H1 (cell line): ENCODE data around the gene MCUB. TPM values are rescaled to one million over a fixed set of nuclear protein-coding genes. Genes with fewer than 3 reads are reported as not detected.

Experiments
- CTCF ChIA-PET: fragments of 300-600 bp; sonication (Branson Sonifier 250); formaldehyde crosslinking; loops from one replicate; lab custom pipeline; 2021; ENCODE audit not compliant: partially characterized antibody; lab: Charles Lee
- POLR2A ChIA-PET: fragments of 300-600 bp; sonication (Branson Sonifier 250); formaldehyde crosslinking; loops from one replicate; lab custom pipeline; 2021; ENCODE audit warnings: inconsistent platforms; ENCODE audit not compliant: partially characterized antibody; lab: Charles Lee
- DNase-seq, 2 experiments: peaks; one replicate each; pipeline versions ENCODE4 v3.0.0 to v3.0.0-alpha.2; 2010 to 2022; ENCODE audit warnings: low spot score in 2 of 2, low read depth in 1 of 2, mixed read lengths in 1 of 2
- FAIRE-seq: peaks from 2 replicates; lab custom pipeline; 2011; peaks lifted over from hg19 to GRCh38; lab: Jason Lieb, UNC
- H2AFZ ChIP-seq: 2 replicates; pipeline ENCODE4 v1.8.1; 2012; ENCODE audit warnings: low read length, inconsistent platforms
- H2AK5ac ChIP-seq: 2 replicates; pipeline ENCODE4 v1.6.1; 2013; ENCODE audit warnings: low read depth, low read length
- H2BK120ac ChIP-seq: replicated peaks from 2 replicates; pipeline ENCODE3; 2013; ENCODE audit warnings: low read depth, low read length, inconsistent platforms
- H2BK12ac ChIP-seq: 2 replicates; pipeline ENCODE4 v1.6.1; 2013; ENCODE audit warnings: low read depth, low read length
- H2BK15ac ChIP-seq: 2 replicates; pipeline ENCODE4 v1.6.1; 2013; ENCODE audit warnings: low read length
- H2BK20ac ChIP-seq: 2 replicates; pipeline ENCODE4 v1.6.1; 2013; ENCODE audit warnings: low read length
- H2BK5ac ChIP-seq: 2 replicates; pipeline ENCODE4 v1.6.1; 2013; ENCODE audit warnings: low read depth, low read length
- H3K14ac ChIP-seq: 2 replicates; pipeline ENCODE4 v1.6.1; 2013; ENCODE audit warnings: inconsistent platforms; ENCODE audit not compliant: insufficient read length
- H3K18ac ChIP-seq: 2 replicates; pipeline ENCODE4 v1.6.1; 2013; ENCODE audit warnings: low read length; ENCODE audit errors: extremely low read depth
- H3K23ac ChIP-seq: 2 replicates; pipeline ENCODE4 v1.6.1; 2013; ENCODE audit warnings: inconsistent platforms; ENCODE audit not compliant: insufficient read length
- H3K23me2 ChIP-seq: 2 replicates; pipeline ENCODE4 v1.6.1; 2013; ENCODE audit warnings: low read depth, low read length
- H3K27ac ChIP-seq: 2 replicates; pipeline ENCODE4 v1.6.1; 2011; ENCODE audit warnings: low read depth, low read length, inconsistent platforms
- H3K27me3 ChIP-seq, 4 experiments: replicated peaks in 1 of 4; 1 replicate in 1 of 4; 2 replicates in 3 of 4; pipeline versions ENCODE4 v1.6.1 to v1.8.1; 2011 to 2013; ENCODE audit warnings: low read length in 3 of 4, mild to moderate bottlenecking in 3 of 4, inconsistent platforms in 2 of 4, mixed read lengths in 2 of 4, moderate library complexity in 1 of 4; ENCODE audit not compliant: control insufficient read depth in 3 of 4, insufficient read depth in 3 of 4; ENCODE audit errors: extremely low read depth in 1 of 4
- H3K36me3 ChIP-seq, 4 experiments: 2 replicates each; pipeline versions ENCODE4 v1.6.1 to v1.8.1; 2011 to 2013; ENCODE audit warnings: mild to moderate bottlenecking in 4 of 4, low read length in 3 of 4, moderate library complexity in 2 of 4, control low read depth in 1 of 4, inconsistent platforms in 1 of 4; ENCODE audit not compliant: insufficient read depth in 4 of 4, control insufficient read depth in 2 of 4
- H3K4ac ChIP-seq: replicated peaks from 2 replicates; pipeline ENCODE3; 2013; ENCODE audit warnings: low read length, low read depth, mixed read lengths, inconsistent platforms; ENCODE audit not compliant: insufficient read length
- H3K4me1 ChIP-seq, 4 experiments: replicated peaks in 1 of 4; 1 replicate in 1 of 4; 2 replicates in 3 of 4; pipeline versions ENCODE4 v1.6.1 to v1.8.1; 2011 to 2013; ENCODE audit warnings: low read length in 3 of 4, inconsistent platforms in 2 of 4, mixed read lengths in 1 of 4; ENCODE audit not compliant: insufficient read depth in 4 of 4, control insufficient read depth in 3 of 4
- H3K4me2 ChIP-seq, 2 experiments: 2 replicates each; pipeline versions ENCODE4 v1.6.1 to v1.8.1; 2011 to 2013; ENCODE audit warnings: low read depth in 2 of 2, low read length in 2 of 2, control low read depth in 1 of 2, inconsistent platforms in 1 of 2, mild to moderate bottlenecking in 1 of 2; ENCODE audit not compliant: insufficient read depth in 1 of 2
- H3K4me3 ChIP-seq, 4 experiments: fragments of 200-600, 300-600 bp in 1 of 4; sonication (generic), shearing (Covaris generic), sonication (Bioruptor Twin) in 1 of 4; 2 replicates each; pipeline versions ENCODE4 v1.5.1 to v1.8.1; 2011 to 2016; ENCODE audit warnings: low read length in 4 of 4, low read depth in 3 of 4, control low read depth in 2 of 4, inconsistent platforms in 2 of 4, mild to moderate bottlenecking in 2 of 4, mixed read lengths in 1 of 4, moderate library complexity in 1 of 4; ENCODE audit not compliant: insufficient read depth in 2 of 4; ENCODE audit errors: extremely low read depth in 1 of 4
- H3K56ac ChIP-seq: replicated peaks from 2 replicates; pipeline ENCODE3; 2013; ENCODE audit warnings: low read depth, mild to moderate bottlenecking, mixed read lengths, low read length, inconsistent platforms; ENCODE audit not compliant: insufficient read length
- H3K79me1 ChIP-seq: 2 replicates; pipeline ENCODE4 v1.6.1; 2013; ENCODE audit warnings: low read depth, low read length, control low read depth
- H3K79me2 ChIP-seq, 2 experiments: 2 replicates each; pipeline versions ENCODE4 v1.6.1 to v1.8.1; 2012 to 2013; ENCODE audit warnings: low read length in 2 of 2, mild to moderate bottlenecking in 2 of 2, inconsistent platforms in 1 of 2; ENCODE audit not compliant: insufficient read depth in 2 of 2, control insufficient read depth in 1 of 2
- H3K9ac ChIP-seq, 4 experiments: replicated peaks in 1 of 4; 1 replicate in 1 of 4; 2 replicates in 3 of 4; pipeline versions ENCODE4 v1.6.1 to v1.8.1; 2011 to 2013; ENCODE audit warnings: low read depth in 3 of 4, low read length in 3 of 4, control low read depth in 2 of 4, mild to moderate bottlenecking in 2 of 4, moderate library complexity in 2 of 4, inconsistent platforms in 1 of 4; ENCODE audit errors: extremely low read depth in 1 of 4
- H3K9me3 ChIP-seq, 2 experiments: 2 replicates each; pipeline versions ENCODE4 v1.6.1 to v1.8.1; 2012 to 2013; ENCODE audit warnings: mild to moderate bottlenecking in 2 of 2, moderate library complexity in 2 of 2, control low read depth in 1 of 2, inconsistent platforms in 1 of 2, low read depth in 1 of 2, low read length in 1 of 2, mixed read lengths in 1 of 2; ENCODE audit not compliant: insufficient read depth in 2 of 2
- H4K20me1 ChIP-seq, 2 experiments: replicated peaks in 1 of 2; 2 replicates each; pipeline versions ENCODE3 to v1.8.1; 2011 to 2013; ENCODE audit warnings: inconsistent platforms in 2 of 2, low read length in 2 of 2, mild to moderate bottlenecking in 1 of 2; ENCODE audit not compliant: insufficient read depth in 2 of 2, control insufficient read depth in 1 of 2
- H4K5ac ChIP-seq: 2 replicates; pipeline ENCODE4 v1.6.1; 2013; ENCODE audit warnings: low read length, low read depth, mixed read lengths, inconsistent platforms; ENCODE audit not compliant: insufficient read length
- H4K8ac ChIP-seq: 2 replicates; pipeline ENCODE4 v1.8.0; 2013; ENCODE audit warnings: mild to moderate bottlenecking, moderate library complexity, low read length, inconsistent platforms; ENCODE audit not compliant: insufficient read depth; ENCODE audit errors: extremely low read depth
- H4K91ac ChIP-seq: replicated peaks from 2 replicates; pipeline ENCODE3; 2013; ENCODE audit warnings: low read length, mixed read lengths, inconsistent platforms; ENCODE audit not compliant: insufficient read length
- CEBPB ChIP-seq: IDR thresholded peaks from 2 replicates; pipeline ENCODE4 v1.6.1; 2012; ENCODE audit warnings: low read depth, low read length
- CTBP2 ChIP-seq: IDR thresholded peaks from 2 replicates; pipeline ENCODE4 v1.7.0; 2011; ENCODE audit warnings: borderline replicate concordance, mild to moderate bottlenecking, moderate library complexity, mixed read lengths, low read length; ENCODE audit not compliant: insufficient read depth, insufficient read length
- E2F6 ChIP-seq: IDR thresholded peaks from 2 replicates; pipeline ENCODE4 v1.6.1; 2012; ENCODE audit warnings: inconsistent platforms
- MAFK ChIP-seq: IDR thresholded peaks from 2 replicates; pipeline ENCODE4 v1.6.1; 2012; ENCODE audit warnings: low read depth, mild to moderate bottlenecking, improper control_type of control experiment, low read length
- POLR2AphosphoS5 ChIP-seq: IDR thresholded peaks from 2 replicates; pipeline ENCODE4 v1.6.1; 2011; ENCODE audit warnings: low read depth, low read length
- RAD21 ChIP-seq, 2 experiments: IDR thresholded peaks in 1 of 2; conservative IDR thresholded peaks in 1 of 2; 2 replicates each; pipeline ENCODE4 v1.6.1; 2011; ENCODE audit warnings: low read depth in 2 of 2, low read length in 2 of 2, improper control_type of control experiment in 1 of 2, inconsistent platforms in 1 of 2, mild to moderate bottlenecking in 1 of 2, moderate library complexity in 1 of 2
- RFX5 ChIP-seq: IDR thresholded peaks from 2 replicates; pipeline ENCODE4 v1.6.1; 2011; ENCODE audit warnings: low read depth, low read length, improper control_type of control experiment, borderline replicate concordance
- RXRA ChIP-seq: IDR thresholded peaks from 2 replicates; pipeline ENCODE4 v1.6.1; 2011; ENCODE audit warnings: low read depth, mild to moderate bottlenecking, low read length, moderate library complexity; ENCODE audit not compliant: insufficient read depth
- SIX5 ChIP-seq: IDR thresholded peaks from 2 replicates; pipeline ENCODE4 v1.6.1; 2011; ENCODE audit warnings: mild to moderate bottlenecking, low read depth, low read length
- TBP ChIP-seq: IDR thresholded peaks from 2 replicates; pipeline ENCODE4 v1.6.1; 2011; ENCODE audit warnings: low read depth, low read length, improper control_type of control experiment
- TCF12 ChIP-seq: IDR thresholded peaks from 2 replicates; pipeline ENCODE4 v1.6.1; 2011; ENCODE audit warnings: low read depth, mild to moderate bottlenecking, low read length
- polyA plus RNA-seq, 7 experiments: library from polyadenylated mRNA; depleted of rRNA in 3 of 7; stranded (reverse) in 5 of 7; unstranded in 2 of 7; fragments of >200 nt in 5 of 7; fragments of 200-250 nt in 2 of 7; gene quantifications; 1 replicate in 5 of 7; 2 replicates in 1 of 7; 4 replicates in 1 of 7; pipeline versions ENCODE4 v1.2.1 to v1.2.3, GENCODE V29; 2011 to 2013; ENCODE audit warnings: missing spikeins in 2 of 7, mixed read lengths in 2 of 7
- total RNA-seq: library from RNA; stranded (reverse); fragmentation: NEBNext Ultra II Directional; extraction: Animal tissue kit (Norgen Biotek cat#: 25700); gene quantifications from 2 replicates; pipeline ENCODE4 v1.2.1, GENCODE V29; 2021
- TF ChIP-seq, protein P1 (sequence below), 3 experiments: IDR thresholded peaks; 1 replicate in 2 of 3; 2 replicates in 1 of 3; pipeline versions ENCODE4 v1.5.1 to v1.6.1; 2011; ENCODE audit warnings: low read length in 3 of 3, mild to moderate bottlenecking in 3 of 3, inconsistent platforms in 2 of 3, low read depth in 1 of 3, moderate library complexity in 1 of 3; ENCODE audit not compliant: insufficient read depth in 1 of 3; ENCODE audit errors: control extremely low read depth in 1 of 3

Gene MCUB
- total and polyA plus RNA-seq, 2 of the 8 experiments (the other 6 are each of a cell fraction or from before 2014, with no cell fraction given): 15.2 to 19.4 TPM

DNA sequence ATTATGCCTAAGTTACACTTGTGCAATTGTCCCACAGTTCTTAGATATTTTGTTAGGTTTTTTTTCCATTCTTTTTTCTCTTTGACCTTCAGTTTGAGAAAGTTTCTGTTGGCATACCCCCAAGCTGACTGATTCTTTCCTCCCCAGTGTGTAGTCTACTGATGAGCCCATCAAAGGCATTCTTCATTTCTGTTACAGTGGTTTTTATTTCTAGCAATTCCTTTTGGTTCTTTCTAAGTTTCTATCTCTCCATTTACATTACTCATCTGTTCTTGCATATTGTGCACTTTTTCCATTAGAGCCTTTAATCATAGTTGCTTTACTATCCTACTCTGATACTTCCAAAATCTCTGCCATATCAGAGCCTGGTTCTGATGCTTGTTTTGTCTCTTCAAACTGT, 111.3 kb downstream of the MCUB start:
- no peak overlapping the region for H4K8ac ChIP-seq
- H3K79me1 ChIP-seq: no peaks in the 10 kb centered on the region
- ChIA-PET POLR2A (no interaction called here), CTCF (interaction anchor here (0.7 to 1.5 kb wide), 3 partner anchors 12 to 30 kb away, joined by 3 to 5 read pairs (median 4); no protein-coding TSS in a partner anchor)
- H3K36me3 ChIP-seq: no peaks in the 10 kb centered on the region
- no peak overlapping the region for H3K18ac ChIP-seq
- no peak overlapping the region for H3K4me3 ChIP-seq
- H3K4me2 ChIP-seq: no peak overlapping the region
- H3K4ac ChIP-seq: no peak overlapping the region
- no peak overlapping the region for H2AFZ ChIP-seq
- H2BK12ac ChIP-seq: no peak overlapping the region
- no peaks in the 10 kb centered on the region for H3K27me3 ChIP-seq
- no peaks in the 10 kb centered on the region for H4K20me1 ChIP-seq
- DNase-seq (no peak), FAIRE-seq (no peak)
- no peaks in the 10 kb centered on the region for H3K79me2 ChIP-seq
- no peak overlapping the region for H3K23ac ChIP-seq
- no peaks in the 10 kb centered on the region for H3K4me1 ChIP-seq
- H4K91ac ChIP-seq: no peak overlapping the region
- no peak overlapping the region for H2BK20ac ChIP-seq
- H3K14ac ChIP-seq: no peak overlapping the region
- no peak for TF ChIP-seq MAFK
- no peak for TF ChIP-seq RFX5
- no peak for TF ChIP-seq POLR2AphosphoS5
- no peak for TF ChIP-seq E2F6
- TF ChIP-seq TCF12: no peak
- TF ChIP-seq RAD21 (IDR thresholded peaks at IDR 0.05 in 1 of 2, conservative IDR thresholded peaks at IDR 0.05 in 1 of 2; ENCODE audit: low read depth in 2 of 2, low read length in 2 of 2): no peak
- no peak for TF ChIP-seq RXRA
- TF ChIP-seq, protein P1, sequence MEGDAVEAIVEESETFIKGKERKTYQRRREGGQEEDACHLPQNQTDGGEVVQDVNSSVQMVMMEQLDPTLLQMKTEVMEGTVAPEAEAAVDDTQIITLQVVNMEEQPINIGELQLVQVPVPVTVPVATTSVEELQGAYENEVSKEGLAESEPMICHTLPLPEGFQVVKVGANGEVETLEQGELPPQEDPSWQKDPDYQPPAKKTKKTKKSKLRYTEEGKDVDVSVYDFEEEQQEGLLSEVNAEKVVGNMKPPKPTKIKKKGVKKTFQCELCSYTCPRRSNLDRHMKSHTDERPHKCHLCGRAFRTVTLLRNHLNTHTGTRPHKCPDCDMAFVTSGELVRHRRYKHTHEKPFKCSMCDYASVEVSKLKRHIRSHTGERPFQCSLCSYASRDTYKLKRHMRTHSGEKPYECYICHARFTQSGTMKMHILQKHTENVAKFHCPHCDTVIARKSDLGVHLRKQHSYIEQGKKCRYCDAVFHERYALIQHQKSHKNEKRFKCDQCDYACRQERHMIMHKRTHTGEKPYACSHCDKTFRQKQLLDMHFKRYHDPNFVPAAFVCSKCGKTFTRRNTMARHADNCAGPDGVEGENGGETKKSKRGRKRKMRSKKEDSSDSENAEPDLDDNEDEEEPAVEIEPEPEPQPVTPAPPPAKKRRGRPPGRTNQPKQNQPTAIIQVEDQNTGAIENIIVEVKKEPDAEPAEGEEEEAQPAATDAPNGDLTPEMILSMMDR (IDR thresholded peaks at IDR 0.05; ENCODE audit: control extremely low read depth in 1 of 3, insufficient read depth in 1 of 3, low read depth in 1 of 3, low read length in 3 of 3): no peak
- TF ChIP-seq CTBP2: no peak
- TF ChIP-seq SIX5: no peak
- TF ChIP-seq TBP: no peak
- no peak for TF ChIP-seq CEBPB
- no peak overlapping the region for H3K56ac ChIP-seq
- no peak overlapping the region for H4K5ac ChIP-seq
- H3K27ac ChIP-seq: no peak overlapping the region
- H2AK5ac ChIP-seq: no peak overlapping the region
- no peak overlapping the region for H2BK15ac ChIP-seq
- no peaks in the 10 kb centered on the region; the same call in 1 of the 2 replicates for H3K23me2 ChIP-seq
- H2BK120ac ChIP-seq: no peak overlapping the region
- H2BK5ac ChIP-seq: no peak overlapping the region
- no peak overlapping the region for H3K9ac ChIP-seq
- no peaks in the 10 kb centered on the region for H3K9me3 ChIP-seq
